ENCODE results near the gene DUSP22.
"Not testable (repeated sequence)": the region's sequence is repeated elsewhere in the genome, so short reads cannot be mapped to it uniquely, and the experiment has no call there.

Gene DUSP22

GRCh38 chr6:325161-325860 lies 33.0 kb downstream of the DUSP22 start:
- DNase-seq (ENCODE audit: low spot score) = not testable (repeated sequence)

GRCh38 chr6:326066-326465 lies 33.8 kb downstream of the DUSP22 start:
- DNase-seq (ENCODE audit: low spot score) = not testable (repeated sequence)

- no peak for DNase-seq (ENCODE audit: low spot score)
Measured at GRCh38 chr6:326896-327537, 34.7 kb downstream of the DUSP22 start.

GRCh38 chr6:327538-328116 lies 35.3 kb downstream of the DUSP22 start:
- DNase-seq (ENCODE audit: low spot score) = no peak

- no peak for DNase-seq (ENCODE audit: low spot score)
Measured at GRCh38 chr6:328136-328670, 35.9 kb downstream of the DUSP22 start.

GRCh38 chr6:328924-329323 lies 36.6 kb downstream of the DUSP22 start:
- no peak for DNase-seq (ENCODE audit: low spot score)

- no peak for DNase-seq (ENCODE audit: low spot score)
Measured at GRCh38 chr6:329888-330691, 37.8 kb downstream of the DUSP22 start.

- DNase-seq (ENCODE audit: low spot score) = no peak
Measured at GRCh38 chr6:330948-331347, 38.7 kb downstream of the DUSP22 start.

GRCh38 chr6:331622-332521 lies 39.6 kb downstream of the DUSP22 start:
- no peak for DNase-seq (ENCODE audit: low spot score)

GRCh38 chr6:332671-333070 lies 40.4 kb downstream of the DUSP22 start:
- DNase-seq (ENCODE audit: low spot score) = no peak

GRCh38 chr6:333379-334002 lies 41.2 kb downstream of the DUSP22 start:
- DNase-seq (ENCODE audit: low spot score) = no peak

- no peak for DNase-seq (ENCODE audit: low spot score)
Measured at GRCh38 chr6:334536-335510, 42.5 kb downstream of the DUSP22 start.

- no peak for DNase-seq (ENCODE audit: low spot score)
Measured at GRCh38 chr6:335572-335971, 43.3 kb downstream of the DUSP22 start.

GRCh38 chr6:336159-337114 lies 44.1 kb downstream of the DUSP22 start:
- DNase-seq (ENCODE audit: low spot score) = no peak

GRCh38 chr6:337805-338368 lies 45.6 kb downstream of the DUSP22 start:
- no peak for DNase-seq (ENCODE audit: low spot score)

GRCh38 chr6:338815-339262 lies 46.6 kb downstream of the DUSP22 start:
- no peak for DNase-seq (ENCODE audit: low spot score)

- DNase-seq (ENCODE audit: low spot score) = no peak
Measured at GRCh38 chr6:339480-339879, 47.2 kb downstream of the DUSP22 start.
